LNCaP clone FGC (cell line): ENCODE results near the gene HCN3.

Source experiments
- DNase-seq: peaks from one replicate; pipeline ENCODE4 v3.0.0-alpha.2; 2011; ENCODE audit warnings: low read depth
- H3K4me3 ChIP-seq: 2 replicates; pipeline ENCODE4 v1.5.1; 2011; ENCODE audit warnings: mild to moderate bottlenecking, low read depth, low read length, control low read depth
- TF ChIP-seq, protein P1 (sequence below): IDR thresholded peaks from 2 replicates; pipeline ENCODE4 v1.5.1; 2012; ENCODE audit warnings: mild to moderate bottlenecking; ENCODE audit not compliant: control insufficient read depth, insufficient read depth; ENCODE audit errors: extremely low read depth

Gene HCN3

GRCh38 chr1:155295942-155296267 lies 18.6 kb downstream of the HCN3 start:
- TF ChIP-seq, protein P1, sequence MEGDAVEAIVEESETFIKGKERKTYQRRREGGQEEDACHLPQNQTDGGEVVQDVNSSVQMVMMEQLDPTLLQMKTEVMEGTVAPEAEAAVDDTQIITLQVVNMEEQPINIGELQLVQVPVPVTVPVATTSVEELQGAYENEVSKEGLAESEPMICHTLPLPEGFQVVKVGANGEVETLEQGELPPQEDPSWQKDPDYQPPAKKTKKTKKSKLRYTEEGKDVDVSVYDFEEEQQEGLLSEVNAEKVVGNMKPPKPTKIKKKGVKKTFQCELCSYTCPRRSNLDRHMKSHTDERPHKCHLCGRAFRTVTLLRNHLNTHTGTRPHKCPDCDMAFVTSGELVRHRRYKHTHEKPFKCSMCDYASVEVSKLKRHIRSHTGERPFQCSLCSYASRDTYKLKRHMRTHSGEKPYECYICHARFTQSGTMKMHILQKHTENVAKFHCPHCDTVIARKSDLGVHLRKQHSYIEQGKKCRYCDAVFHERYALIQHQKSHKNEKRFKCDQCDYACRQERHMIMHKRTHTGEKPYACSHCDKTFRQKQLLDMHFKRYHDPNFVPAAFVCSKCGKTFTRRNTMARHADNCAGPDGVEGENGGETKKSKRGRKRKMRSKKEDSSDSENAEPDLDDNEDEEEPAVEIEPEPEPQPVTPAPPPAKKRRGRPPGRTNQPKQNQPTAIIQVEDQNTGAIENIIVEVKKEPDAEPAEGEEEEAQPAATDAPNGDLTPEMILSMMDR: no peak
- no peak for DNase-seq
- H3K4me3 ChIP-seq: no peak overlapping the region

- DNase-seq: no peak
- no peak overlapping the region for H3K4me3 ChIP-seq
- TF ChIP-seq, protein P1: no peak
Observed at GRCh38 chr1:155296661-155297060, 19.4 kb downstream of the HCN3 start.

GRCh38 chr1:155297384-155297783 lies 20.1 kb downstream of the HCN3 start:
- DNase-seq: no peak
- TF ChIP-seq, protein P1: no peak
- H3K4me3 ChIP-seq: no peak overlapping the region

GRCh38 chr1:155300024-155300423 lies 22.8 kb downstream of the HCN3 start:
- TF ChIP-seq, protein P1: no peak
- H3K4me3 ChIP-seq: no peak overlapping the region
- no peak for DNase-seq

GRCh38 chr1:155300553-155301329 lies 23.5 kb downstream of the HCN3 start:
- no peak for DNase-seq
- no peak overlapping the region for H3K4me3 ChIP-seq
- TF ChIP-seq, protein P1: no peak

DNA sequence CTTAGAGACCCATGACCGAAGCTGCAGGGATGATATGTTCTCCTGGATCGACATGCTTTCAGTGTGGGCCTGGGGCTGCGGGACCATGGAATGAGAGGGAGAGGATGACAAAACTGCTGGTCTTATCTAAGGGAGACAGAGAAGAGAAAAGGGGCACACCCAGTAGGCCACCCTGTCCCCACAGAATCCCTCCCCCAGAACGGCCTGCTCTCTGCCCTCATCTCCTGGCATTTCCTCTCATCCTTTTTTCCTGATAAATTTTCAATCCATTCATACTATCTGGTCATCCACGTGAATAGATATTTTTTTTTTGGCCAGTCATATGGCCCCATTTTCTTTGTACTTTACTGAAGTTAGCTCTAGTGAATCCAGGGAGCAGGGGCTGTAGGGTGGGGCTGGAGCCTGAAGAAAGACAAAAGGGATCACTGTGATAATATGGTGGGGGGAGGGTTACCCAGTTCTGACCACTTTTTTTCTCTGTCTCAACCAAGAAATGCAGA lies 24.1 kb downstream of the HCN3 start, which contains the start of gene PKLR:
PKLR (minus strand) TSS at position 97 of the 500 bp plus-strand sequence; CDS start at position 54, 43 bp downstream.
- TF ChIP-seq, protein P1: no peak
- no peak within 1 kb of the TSS for H3K4me3 ChIP-seq
- DNase-seq: no peak

DNA sequence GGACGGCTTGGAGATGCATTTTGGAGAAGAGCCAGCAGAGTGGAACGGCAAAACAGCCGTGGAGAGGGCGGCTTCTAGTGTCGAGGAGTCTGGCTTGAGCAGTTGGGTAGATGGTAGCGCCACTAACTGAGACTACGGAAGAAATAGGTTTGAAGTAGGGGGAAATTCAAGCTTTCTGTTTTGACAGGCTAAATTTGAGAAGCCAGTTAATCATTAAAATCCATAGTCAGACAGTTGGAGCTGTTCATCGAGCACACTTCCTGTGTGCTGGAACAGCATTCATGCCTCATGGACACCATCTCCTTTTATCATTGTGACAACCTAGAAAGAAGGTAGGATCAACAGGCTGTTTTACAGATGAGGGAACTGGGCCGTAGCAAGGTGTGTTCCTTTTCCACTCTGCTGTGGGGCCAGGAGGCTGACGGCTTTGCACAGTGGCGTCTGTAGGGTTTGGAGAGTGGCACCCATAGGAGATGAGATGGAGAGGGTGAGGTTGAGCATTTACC lies 27.3 kb downstream of the HCN3 start:
- no peak overlapping the region for H3K4me3 ChIP-seq
- TF ChIP-seq, protein P1: no peak
- DNase-seq: no peak
